Measurements from ENCODE around the gene DNAH17.

DNA sequence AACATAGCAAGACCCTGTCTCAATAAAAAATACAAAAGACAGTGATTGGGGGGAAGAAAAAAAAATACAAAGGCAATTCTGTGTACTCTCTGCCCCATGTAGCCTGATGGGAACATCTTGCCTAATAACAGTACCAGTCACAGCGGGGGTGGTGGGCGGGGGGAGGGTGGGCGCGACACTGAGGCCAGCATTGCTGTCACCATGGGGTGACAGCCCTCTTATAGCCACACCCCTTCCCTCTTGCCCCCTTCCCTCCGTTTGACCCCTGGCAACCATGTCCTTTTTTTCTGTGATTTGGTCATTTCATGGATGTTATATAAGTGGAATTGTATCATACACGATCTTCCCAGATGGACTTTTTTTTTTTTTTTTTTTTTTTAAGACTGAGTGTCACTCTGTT is 80.9 kb downstream of the DNAH17 start:
- TF ChIP-seq, protein P1, sequence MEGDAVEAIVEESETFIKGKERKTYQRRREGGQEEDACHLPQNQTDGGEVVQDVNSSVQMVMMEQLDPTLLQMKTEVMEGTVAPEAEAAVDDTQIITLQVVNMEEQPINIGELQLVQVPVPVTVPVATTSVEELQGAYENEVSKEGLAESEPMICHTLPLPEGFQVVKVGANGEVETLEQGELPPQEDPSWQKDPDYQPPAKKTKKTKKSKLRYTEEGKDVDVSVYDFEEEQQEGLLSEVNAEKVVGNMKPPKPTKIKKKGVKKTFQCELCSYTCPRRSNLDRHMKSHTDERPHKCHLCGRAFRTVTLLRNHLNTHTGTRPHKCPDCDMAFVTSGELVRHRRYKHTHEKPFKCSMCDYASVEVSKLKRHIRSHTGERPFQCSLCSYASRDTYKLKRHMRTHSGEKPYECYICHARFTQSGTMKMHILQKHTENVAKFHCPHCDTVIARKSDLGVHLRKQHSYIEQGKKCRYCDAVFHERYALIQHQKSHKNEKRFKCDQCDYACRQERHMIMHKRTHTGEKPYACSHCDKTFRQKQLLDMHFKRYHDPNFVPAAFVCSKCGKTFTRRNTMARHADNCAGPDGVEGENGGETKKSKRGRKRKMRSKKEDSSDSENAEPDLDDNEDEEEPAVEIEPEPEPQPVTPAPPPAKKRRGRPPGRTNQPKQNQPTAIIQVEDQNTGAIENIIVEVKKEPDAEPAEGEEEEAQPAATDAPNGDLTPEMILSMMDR (IDR thresholded peaks at IDR 0.05; ENCODE audit: low read length) = no peak
- no peak for TF ChIP-seq EZH2 (optimal IDR thresholded peaks at IDR 0.05; ENCODE audit: low read depth, low read length)

Data from MM.1S (cell line).